SKM-1 (cell line): ENCODE results near the gene CD209.
"Not testable (repeated sequence)": the region's sequence is repeated elsewhere in the genome, so short reads cannot be mapped to it uniquely, and the experiment has no call there.

Experiments
- DNase-seq: peaks from one replicate; lab custom pipeline; 2025; ENCODE audit not compliant: unreplicated experiment; lab: John Stamatoyannopoulos, UW

The CD209 gene

DNA sequence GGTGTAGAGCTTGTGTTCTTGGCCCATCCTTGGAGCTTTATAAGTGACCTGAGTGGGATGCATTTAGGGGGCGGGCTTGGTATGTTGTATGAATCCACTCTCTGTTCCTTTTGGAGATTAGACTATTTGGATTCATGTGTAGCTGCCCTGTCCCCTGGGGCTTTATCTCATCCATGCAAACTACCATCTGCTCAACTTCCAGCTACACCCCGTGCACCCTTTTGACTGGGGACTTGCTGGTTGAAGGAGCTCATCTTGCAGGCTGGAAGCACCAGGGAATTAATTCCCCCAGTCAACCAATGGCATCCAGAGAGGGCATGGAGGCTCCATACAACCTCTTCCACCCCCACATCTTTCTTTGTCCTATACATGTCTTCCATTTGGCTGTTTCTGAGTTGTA lies 21.8 kb upstream of the CD209 start:
- DNase-seq, result no peak

DNA sequence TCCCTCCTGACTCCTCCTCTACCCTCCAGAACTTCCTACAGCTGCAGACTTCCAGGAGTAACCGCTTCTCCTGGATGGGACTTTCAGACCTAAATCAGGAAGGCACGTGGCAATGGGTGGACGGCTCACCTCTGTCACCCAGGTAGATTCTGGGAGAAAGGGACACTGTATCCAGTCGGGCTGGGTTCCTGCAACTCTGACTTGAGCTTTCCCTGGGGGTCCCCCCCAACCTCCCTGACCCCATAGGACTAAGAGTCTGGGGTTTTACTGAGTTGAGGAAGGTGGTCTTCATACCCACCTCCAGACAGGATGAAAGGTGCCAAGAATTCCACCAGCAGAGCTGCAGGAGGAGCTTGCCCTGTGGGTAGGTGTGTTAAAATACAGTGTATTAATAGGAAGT lies 20.2 kb upstream of the CD209 start:
- DNase-seq, result no peak

DNA sequence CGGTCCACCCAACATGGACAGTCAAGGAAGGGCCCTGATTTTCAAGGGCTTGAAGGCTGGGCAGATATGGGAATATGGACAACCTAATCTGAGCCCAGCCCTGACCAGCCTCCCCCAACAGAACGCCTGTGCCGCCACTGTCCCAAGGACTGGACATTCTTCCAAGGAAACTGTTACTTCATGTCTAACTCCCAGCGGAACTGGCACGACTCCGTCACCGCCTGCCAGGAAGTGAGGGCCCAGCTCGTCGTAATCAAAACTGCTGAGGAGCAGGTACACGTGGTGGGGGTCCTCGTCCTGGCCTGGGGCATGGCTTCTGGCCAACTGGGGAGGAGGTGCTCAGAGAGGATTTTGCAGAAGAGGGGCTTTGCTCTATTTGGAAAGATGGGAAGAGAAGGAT lies 19.2 kb upstream of the CD209 start:
- no peak for DNase-seq

DNA sequence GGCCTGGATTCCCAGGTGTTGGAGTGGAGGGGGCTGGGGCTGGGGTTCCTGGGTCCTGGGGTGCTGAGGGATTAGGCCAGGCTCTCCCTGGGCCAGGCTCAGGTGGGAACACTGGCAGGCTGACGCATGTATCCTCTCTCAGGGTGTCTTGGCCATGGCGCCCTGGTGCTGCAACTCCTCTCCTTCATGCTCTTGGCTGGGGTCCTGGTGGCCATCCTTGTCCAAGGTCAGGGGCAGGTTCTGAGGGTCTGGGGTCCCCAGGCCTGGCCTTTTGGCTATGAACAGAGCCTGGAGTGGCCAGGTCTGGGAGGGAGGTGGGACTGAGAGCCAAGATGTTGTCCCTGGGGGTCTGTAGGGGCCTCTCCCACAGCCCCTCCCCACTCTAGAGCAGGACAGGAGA lies 17.7 kb upstream of the CD209 start:
- DNase-seq, result not testable (repeated sequence)

DNA sequence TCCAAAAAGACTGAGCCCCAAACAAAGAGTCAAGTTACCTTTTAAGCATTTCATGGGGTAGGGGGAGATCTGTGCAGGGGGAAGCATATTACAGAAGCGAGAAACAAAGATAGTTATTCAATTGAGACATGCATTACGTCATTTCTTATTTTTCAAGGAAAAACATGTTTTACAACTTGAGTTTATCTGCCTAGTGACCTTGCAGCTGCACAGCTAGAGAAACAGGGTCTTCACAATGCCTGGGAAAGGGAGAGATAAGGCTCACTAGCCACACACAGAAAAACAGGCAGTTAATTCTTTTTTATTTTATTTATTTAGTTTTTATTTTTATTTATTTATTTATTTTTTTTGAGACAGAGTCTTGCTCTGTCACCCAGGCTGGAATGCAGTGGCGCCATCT lies 16.8 kb upstream of the CD209 start:
- not testable (repeated sequence) for DNase-seq

GRCh38 chr19:7763696-7764095 lies 16.4 kb upstream of the CD209 start:
- DNase-seq, result no peak

- no peak for DNase-seq
These were observed 15.5 kb upstream of the CD209 start, which contains the start of gene CLEC4M for GRCh38 chr19:7762719-7763293. TSS of gene CLEC4M (plus strand) at chr19:7763243. CDS start at chr19:7763267, 24 bp downstream.

DNA sequence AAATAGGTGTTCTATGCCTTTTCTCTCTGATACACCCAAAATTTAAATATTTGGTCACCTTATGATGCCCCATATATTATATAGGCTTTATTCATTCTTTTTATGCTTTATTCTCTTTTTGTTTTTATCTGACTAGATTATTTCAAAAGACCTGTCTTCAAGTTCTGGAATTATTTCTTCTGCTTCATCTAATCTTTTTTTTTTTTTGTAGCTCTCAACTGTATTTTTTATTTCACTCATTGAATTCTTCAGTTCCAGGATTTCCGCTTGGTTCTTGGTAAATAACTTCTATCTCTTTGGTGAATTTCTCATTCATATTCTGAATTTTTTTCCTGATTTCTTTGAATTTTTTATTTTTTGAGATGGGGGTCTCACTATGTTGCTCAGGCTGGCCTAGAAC lies 11.8 kb upstream of the CD209 start:
- DNase-seq, result no peak

GRCh38 chr19:7757358-7757757 lies 10.0 kb upstream of the CD209 start:
- DNase-seq, result no peak

DNA sequence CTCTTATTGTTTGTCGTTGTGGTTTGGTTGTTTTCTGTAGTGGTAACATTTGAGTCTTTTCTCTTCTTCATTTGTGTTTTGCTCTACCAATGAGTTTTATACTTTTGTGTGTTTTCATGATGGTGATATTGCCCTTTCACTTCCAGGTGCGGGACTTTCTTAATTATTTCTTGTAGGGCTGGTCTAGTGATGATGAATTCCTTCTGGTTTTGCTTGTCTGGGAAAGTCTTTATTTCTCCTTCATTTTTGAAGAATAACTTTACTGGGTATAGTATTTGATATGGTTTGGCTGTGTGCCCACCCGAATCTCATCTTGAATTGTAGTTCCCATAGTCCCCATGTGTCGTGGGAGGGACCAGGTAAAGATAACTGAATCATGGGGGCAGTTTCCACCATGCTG lies 8.9 kb upstream of the CD209 start:
- no peak for DNase-seq

GRCh38 chr19:7751157-7751783 lies 3.9 kb upstream of the CD209 start:
- DNase-seq, result no peak

GRCh38 chr19:7748756-7749155 lies 1.4 kb upstream of the CD209 start:
- DNase-seq, result no peak

GRCh38 chr19:7748171-7748570 lies 837 bp upstream of the CD209 start:
- DNase-seq, result no peak

GRCh38 chr19:7746306-7746705 lies 1.0 kb downstream of the CD209 start:
- DNase-seq, result not testable (repeated sequence)

- no peak for DNase-seq
These were observed 2.3 kb downstream of the CD209 start for GRCh38 chr19:7744871-7745650.

- DNase-seq, result no peak
These were observed 3.0 kb downstream of the CD209 start for GRCh38 chr19:7744199-7744786.

DNA sequence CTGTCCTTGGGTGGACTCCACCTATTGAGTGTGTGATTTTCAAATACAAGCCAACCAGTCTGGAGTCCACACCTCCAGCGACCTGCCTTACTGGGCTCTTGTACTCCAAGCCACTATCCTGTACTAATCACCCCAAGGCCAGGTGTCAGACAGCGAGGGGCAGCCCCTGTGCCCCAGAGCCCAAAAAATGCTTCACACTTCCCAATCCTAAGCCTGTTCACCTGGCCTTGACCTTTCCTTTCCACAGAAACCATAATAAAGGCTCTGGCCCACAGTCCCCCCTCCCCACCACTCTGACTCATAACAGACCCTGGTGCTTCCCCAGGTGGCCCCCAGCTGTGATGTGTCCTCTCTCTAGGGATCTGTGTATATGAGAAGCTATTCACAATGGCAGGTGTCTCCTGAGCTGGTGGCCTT lies 3.9 kb downstream of the CD209 start:
- DNase-seq, result no peak

DNA sequence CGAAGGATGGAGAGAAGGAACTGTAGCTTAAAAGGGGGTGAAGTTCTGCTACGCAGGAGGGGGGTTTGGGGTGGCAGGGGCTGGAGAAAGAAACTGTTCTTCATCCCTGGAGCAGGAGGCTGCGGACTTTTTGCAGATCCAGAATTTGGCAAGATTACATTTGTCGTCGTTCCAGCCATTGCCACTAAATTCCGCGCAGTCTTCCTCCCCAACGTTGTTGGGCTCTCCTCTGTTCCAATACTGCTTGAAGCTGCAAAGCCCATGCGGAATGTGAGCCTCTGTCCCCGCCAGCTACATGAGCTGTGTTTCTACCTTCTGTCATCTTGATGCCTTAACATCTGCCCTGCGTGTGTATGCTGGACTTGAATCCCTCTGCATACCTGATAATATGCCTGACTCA lies 4.3 kb downstream of the CD209 start:
- DNase-seq, result no peak

GRCh38 chr19:7742575-7742974 lies 4.8 kb downstream of the CD209 start:
- DNase-seq, result no peak

- no peak for DNase-seq
These were observed 6.7 kb downstream of the CD209 start for GRCh38 chr19:7740682-7741054.

- DNase-seq, result no peak
These were observed 7.3 kb downstream of the CD209 start for GRCh38 chr19:7739801-7740681.
